Measurements from ENCODE around the gene VIPAS39.

DNA sequence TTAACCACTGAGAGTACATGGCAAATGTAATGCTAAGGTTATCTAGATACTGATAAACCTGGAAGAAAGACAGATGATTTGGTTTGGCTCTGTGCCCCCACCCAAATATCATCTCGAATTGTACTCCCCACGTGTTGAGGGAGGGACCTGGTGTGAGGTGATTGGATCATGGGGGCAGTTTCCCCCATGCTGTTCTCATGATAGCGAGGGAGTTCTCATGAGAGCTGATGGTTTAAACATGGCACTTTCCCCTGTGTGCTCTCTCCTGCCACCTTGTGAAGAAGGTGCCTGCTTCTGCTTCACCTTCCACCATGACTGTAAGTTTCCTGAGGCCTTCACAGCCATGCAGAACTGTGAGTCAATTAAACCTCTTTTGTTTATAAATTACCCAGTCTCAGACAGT is 48.3 kb downstream of the VIPAS39 start:
- TF ChIP-seq EZH2 (IDR thresholded peaks at IDR 0.05; ENCODE audit: insufficient read depth, poor library complexity, severe bottlenecking) (no peak), EZH2phosphoT487 (IDR thresholded peaks at IDR 0.05; ENCODE audit: insufficient read depth, low read depth) (no peak)
